Urothelium cell line (cell line): ENCODE measurements around the gene LYPD5.

Source experiments
- DNase-seq: peaks from one replicate; pipeline ENCODE4 v3.0.0; 2011; ENCODE audit warnings: low spot score, mixed read lengths
- FAIRE-seq: peaks from 2 replicates; lab custom pipeline; 2011; peaks lifted over from hg19 to GRCh38; lab: Jason Lieb, UNC

Gene LYPD5

DNA sequence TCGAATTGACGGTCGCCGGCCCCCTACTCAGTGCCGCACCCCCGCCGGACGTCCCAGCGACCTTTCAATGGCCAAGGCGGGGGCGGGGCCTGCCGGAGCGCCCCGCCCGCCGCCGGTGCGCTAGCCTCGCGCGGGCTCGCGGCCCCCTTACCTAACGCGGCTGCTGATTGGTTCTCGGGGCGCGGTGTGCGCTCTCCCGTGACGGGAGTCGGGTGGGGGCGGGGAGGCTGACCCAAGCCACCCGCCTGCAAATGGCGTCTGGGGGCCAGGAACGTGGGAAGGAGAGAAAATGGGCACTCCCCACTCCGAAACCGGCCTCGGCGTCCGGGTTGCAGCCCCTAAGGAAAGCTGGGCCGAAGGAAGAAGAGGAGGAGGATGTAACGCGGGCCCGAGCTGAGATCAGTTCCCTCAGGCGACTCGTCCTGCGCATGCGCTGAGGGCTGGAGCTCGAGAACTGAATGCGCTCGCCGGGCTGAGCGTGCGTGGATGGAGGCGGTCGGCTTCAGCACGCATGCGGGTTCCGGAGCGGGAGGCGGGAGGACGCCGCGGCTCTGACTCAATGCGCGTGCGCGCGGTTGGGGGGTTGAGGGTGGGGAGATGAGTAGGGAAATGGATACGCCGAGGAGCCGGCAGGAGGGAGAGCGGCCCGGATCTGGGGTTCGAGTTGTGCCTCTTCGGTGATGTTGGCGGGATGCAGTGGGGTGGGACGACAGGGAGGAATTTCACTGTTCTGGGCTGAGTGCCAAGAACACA, 47.6 kb downstream of the LYPD5 start, which contains the start of gene SMG9:
Gene SMG9 (minus strand): TSS at position 460 of the 753 bp plus-strand sequence. CDS start 4,221 bp downstream, outside the sequence.
- FAIRE-seq = peak; percentile 17

DNA sequence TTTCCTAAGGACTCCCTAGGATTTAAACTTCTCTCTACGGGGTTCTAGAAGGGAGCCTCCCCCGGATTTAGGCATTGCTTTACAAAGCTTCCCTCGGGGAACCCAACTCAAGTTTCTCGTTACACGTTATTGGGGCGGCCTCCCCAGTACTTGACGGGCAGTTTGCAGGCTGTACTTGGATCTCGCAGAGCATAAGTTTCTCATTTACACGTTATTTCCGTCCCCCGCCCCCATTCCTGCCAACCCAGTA, 48.1 kb downstream of the LYPD5 start:
- no peak for FAIRE-seq
- no peak for DNase-seq

More for the DNA sequence above, 47.6 kb downstream of the LYPD5 start, which contains the start of gene SMG9:
- peak; percentile 96 for DNase-seq

DNA sequence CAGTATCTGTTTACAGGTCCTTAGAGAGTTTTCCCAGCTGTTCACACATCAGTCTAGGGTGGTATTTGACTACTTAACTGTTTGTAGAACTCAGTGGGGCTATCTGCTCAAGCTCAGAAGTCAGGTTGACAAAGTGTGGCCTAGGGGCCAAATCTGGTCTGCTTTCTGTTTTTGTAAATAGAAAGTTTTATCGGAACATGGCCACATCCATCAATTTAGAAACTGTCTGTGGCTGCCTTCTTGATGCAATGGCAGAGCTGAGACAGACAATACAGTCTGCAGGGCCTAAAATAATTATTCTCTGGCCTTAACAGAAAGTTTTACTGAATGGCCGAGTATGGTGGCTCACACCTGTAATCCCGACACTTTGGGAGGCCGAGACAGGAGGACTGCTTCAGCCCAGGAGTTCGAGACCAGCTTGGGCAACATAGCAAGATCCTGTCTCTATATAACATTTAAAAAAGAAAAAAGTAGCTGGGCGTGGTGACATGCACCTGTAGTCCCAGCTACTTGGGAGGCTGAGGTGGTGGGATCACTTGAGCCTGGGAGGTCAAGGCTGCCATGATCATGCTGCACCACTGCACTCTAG, 49.9 kb downstream of the LYPD5 start:
- FAIRE-seq = no peak
- no peak for DNase-seq

DNA sequence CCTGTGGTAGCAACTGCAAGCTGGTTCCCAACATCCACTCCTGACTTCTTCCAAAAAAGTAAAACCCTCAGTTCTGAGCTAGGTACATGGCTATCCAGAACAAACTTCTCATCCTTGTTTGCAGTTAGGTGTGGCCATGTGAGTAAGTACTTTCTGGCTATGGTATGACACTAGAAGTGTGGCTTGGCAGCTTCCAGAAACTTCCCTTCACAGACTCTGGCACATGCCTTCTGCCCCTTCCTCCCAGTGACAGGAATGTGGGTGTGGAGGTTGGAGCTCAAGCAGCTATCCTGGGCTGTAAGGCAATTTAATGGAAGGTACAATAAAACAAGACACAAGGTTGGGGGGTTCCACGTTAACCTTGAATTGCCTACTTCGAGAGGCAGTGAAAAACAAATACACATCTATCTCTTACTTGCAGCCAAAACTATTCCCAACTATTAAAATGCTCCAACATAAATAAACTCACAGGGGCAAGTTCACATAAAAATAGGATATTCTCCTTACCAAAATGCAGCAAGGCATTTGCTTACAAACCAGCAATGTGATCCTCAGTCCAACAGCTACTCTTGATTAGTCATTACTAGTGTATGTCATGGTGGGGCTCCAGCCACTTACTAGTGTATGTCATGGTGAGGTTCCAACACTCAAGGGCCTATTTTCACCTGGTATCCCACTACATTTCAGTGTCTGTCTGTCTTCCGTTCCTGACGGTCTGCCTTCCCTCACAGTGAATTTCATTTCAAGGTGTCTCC, 50.6 kb downstream of the LYPD5 start:
- no peak for FAIRE-seq
- no peak for DNase-seq

DNA sequence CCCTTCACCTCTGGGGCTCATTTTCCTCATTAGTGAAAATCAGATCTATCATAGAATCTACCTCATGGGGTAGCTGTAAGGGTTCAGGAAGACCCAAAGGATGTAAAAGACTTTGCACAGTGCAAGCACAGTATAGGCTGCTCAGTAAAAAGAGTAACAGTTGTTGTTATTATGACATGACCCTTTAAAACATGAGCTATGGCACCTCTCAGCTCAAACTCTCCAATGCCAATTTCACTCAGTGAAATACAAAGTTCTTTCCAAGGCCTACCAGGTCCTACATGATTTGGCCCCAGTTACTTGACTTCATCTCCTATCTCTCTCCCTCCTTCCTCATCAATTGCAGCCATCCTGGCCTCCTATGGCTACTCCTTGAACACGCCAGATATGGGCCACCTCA, 52.3 kb downstream of the LYPD5 start:
- FAIRE-seq (no peak), DNase-seq (no peak)

DNA sequence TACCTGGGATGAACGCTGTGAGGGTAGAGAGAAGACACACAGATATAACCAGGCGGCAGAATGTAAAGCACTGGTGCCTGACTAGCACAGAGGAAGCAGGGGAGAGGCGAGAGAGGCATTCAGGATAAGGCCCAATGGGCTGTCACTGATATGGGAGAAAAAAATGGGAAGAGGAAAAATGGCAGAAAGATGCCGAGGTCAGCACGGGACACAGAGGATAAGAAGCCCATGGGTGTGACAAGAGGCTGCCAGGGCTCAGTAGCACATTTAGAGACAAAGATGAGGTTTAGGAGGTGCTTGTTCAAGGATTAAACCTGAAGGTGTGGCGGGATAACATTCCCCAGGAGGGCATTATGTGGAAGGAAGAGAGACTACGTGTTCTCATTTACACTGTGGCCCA, 53.1 kb downstream of the LYPD5 start:
- DNase-seq (no peak), FAIRE-seq (no peak)

DNA sequence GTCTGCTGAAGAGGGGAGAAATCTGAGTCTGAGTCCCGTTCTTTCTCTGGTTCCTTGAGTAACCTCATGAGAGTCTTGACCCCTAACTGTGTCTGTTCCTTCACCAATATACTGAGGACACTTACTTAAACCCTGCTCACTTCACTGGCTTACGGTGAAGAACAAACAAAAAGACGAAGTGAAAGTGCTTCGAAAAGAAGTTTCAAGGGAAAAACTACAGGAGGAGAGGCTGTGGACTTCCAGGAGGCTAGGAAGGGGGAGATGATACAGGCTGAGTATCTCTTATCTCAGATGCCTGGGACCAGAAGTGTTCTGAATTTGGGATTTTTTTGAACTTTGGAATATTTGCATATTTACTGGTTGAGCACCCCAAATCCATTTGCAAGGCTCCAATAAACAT, 53.6 kb downstream of the LYPD5 start:
- DNase-seq (no peak), FAIRE-seq (no peak)

DNA sequence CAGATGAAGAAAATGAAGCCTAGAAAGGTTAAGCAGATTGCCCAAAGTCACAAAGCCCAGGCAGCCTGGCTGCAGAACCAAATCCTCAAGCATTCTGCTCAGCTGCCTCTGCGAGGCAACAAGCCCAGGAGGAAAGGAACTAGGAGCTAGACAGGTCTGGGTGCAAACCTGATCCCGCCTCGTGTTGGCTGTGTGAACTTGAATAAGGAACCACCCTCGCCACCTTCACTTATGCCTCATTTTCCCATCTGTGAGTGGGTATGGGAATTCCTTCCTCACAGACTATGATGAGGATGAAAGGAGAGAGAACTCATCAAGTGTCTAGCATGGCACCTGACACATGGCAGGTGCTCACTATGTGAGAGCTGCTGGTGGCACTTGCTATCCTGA, 54.0 kb downstream of the LYPD5 start:
- no peak for FAIRE-seq
- no peak for DNase-seq

DNA sequence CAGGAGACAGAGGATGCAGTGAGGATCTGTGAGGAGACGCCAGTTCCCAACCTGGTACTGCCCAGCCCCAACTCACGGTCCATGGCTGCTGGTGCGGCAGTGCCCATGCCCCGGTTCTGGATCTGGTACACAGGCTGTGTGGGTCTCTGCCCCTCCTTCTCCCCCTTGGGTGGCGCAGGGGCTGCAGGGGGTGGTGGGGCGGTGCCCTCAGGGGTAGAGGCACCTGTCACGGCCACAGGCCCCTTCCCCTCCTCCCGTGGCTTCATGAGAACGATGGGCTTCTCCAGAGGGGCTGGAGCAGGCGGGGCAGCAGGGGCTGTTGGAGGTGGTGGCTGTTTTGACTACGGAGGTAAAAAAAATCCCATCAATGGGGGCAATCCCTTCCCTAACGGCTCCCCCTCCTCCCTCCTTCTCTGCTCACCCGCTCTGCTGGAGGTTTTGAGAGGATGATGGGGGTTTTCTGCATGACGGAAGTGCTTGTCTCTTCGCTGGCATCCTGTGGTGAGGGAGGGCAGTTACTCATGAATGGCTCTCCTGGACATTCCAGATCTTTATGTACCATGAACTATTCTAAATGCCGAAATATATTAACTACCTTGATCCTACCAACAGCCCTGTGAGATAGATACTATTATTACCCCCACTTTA, 54.6 kb downstream of the LYPD5 start:
- DNase-seq (no peak), FAIRE-seq (no peak)
